PFSK-1 (cell line): ENCODE measurements around the gene NODAL.

Source experiments
- POLR2AphosphoS5 ChIP-seq: IDR thresholded peaks from 2 replicates; pipeline ENCODE4 v1.6.1; 2012; ENCODE audit warnings: low read depth, mild to moderate bottlenecking, control low read depth, low read length, moderate library complexity
- SIN3A ChIP-seq: IDR thresholded peaks from 2 replicates; pipeline ENCODE4 v1.6.1; 2012; ENCODE audit warnings: mild to moderate bottlenecking, low read length, moderate library complexity, borderline replicate concordance; ENCODE audit not compliant: insufficient read depth
- TF ChIP-seq, protein P1 (sequence below), 2 experiments: IDR thresholded peaks; 2 replicates each; pipeline versions ENCODE4 v1.6.1 to v1.8.0; 2011 to 2012; ENCODE audit warnings: low read depth in 2 of 2, low read length in 2 of 2, control low read depth in 1 of 2, inconsistent platforms in 1 of 2, mild to moderate bottlenecking in 1 of 2, moderate library complexity in 1 of 2; ENCODE audit not compliant: insufficient read depth in 1 of 2

GRCh38 chr10:70459061-70459773 lies 17.7 kb upstream of the NODAL start:
- TF ChIP-seq SIN3A (no peak), POLR2AphosphoS5 (no peak)
- TF ChIP-seq, protein P1, sequence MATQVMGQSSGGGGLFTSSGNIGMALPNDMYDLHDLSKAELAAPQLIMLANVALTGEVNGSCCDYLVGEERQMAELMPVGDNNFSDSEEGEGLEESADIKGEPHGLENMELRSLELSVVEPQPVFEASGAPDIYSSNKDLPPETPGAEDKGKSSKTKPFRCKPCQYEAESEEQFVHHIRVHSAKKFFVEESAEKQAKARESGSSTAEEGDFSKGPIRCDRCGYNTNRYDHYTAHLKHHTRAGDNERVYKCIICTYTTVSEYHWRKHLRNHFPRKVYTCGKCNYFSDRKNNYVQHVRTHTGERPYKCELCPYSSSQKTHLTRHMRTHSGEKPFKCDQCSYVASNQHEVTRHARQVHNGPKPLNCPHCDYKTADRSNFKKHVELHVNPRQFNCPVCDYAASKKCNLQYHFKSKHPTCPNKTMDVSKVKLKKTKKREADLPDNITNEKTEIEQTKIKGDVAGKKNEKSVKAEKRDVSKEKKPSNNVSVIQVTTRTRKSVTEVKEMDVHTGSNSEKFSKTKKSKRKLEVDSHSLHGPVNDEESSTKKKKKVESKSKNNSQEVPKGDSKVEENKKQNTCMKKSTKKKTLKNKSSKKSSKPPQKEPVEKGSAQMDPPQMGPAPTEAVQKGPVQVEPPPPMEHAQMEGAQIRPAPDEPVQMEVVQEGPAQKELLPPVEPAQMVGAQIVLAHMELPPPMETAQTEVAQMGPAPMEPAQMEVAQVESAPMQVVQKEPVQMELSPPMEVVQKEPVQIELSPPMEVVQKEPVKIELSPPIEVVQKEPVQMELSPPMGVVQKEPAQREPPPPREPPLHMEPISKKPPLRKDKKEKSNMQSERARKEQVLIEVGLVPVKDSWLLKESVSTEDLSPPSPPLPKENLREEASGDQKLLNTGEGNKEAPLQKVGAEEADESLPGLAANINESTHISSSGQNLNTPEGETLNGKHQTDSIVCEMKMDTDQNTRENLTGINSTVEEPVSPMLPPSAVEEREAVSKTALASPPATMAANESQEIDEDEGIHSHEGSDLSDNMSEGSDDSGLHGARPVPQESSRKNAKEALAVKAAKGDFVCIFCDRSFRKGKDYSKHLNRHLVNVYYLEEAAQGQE (IDR thresholded peaks at IDR 0.05; ENCODE audit: insufficient read depth in 1 of 2, low read depth in 2 of 2, low read length in 2 of 2) = no peak
